ENCODE measurements around the gene PSMG4. TPM values are rescaled to one million over a fixed set of nuclear protein-coding genes. Genes with fewer than 3 reads are reported as not detected.
"Not testable (repeated sequence)": the region's sequence is repeated elsewhere in the genome, so short reads cannot be mapped to it uniquely, and the experiment has no call there.

PSMG4 gene
- total RNA-seq, 1 donor from 2014 or later: 33.5 TPM

DNA sequence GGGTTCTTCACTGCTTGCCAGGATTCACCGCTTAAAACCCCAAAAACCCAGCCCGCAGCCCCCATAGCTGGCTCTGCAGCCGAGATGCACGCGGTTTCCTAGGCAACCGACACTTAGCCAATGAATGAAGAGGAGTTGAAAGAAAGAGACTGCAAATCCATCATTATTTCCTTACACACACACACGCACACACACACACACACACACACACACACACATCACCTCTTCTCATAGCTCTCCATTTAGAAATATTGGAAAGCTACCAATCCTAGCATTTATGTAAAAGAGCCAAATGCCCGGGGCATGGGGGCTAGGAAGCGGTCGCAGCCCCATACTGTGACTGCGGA is 27.9 kb upstream of the PSMG4 start:
- peak; percentile 41 for DNase-seq

GRCh38 chr6:3231247-3232016 is 27.3 kb upstream of the PSMG4 start:
- DNase-seq: peak; percentile 65

DNA sequence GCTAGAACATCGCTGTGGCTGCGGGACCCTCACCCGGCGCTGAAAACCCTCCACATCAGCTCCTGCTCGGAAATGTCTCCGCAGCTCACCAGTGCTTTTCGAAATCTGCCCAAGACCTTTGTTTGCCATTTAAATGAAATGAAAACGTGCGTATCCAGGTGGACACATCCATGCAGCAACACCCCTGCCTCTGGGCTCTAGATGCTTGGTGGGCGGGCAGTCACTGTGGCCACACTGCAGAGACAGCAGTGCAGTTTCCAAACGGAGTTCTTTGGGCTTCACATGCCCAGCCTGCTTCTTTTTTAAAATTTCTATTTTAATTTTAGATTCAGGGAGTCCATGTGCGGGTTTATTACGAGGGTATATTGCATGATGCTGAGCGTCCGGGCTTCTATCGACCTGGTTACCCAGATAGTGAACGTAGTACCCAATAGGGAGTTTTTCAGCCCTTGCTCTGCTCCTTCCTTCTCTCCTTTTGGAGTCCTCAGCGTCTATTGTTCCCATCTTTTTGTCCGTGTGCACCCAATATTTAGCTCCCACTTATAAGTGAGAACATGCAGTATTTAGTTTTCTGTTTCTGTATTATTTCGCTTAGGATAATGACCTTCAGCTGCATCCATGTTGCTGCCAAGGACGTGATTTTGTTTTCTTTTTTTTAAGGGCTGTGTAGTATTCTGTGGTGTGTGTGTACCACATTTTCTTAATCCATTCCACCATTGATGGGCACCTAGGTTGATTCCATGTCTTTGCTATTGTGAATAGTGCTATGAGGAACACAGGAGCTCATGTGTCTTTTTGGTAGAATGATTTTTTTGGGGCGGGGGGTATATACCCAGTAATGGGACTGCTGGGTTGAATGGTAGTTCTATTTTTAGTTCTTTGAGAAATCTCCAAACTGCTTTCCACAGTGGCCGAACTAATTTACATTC is 26.5 kb upstream of the PSMG4 start:
- no peak for DNase-seq

- DNase-seq: no peak
Measured at GRCh38 chr6:3233321-3233720, 25.4 kb upstream of the PSMG4 start.

DNA sequence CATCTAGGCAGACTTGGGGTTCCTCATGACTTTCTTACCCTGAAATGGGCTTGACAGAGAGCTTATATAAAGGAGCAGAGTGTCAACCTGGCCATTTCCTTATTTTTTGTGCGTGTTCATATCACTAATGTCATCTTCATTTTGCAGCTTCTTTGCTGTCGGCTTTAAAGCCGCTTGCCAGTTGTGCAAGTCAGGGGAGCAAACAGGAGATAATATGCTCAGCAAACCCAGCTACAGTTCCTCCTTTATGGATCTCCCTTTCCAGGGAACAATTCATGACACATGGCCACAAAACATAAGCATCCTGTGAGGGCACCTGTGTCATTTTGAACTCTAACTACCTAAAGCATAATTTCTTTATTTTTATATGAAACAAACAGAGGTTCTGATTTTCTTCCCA is 24.8 kb upstream of the PSMG4 start:
- DNase-seq: no peak

GRCh38 chr6:3235486-3235885 is 23.3 kb upstream of the PSMG4 start:
- no peak for DNase-seq

DNA sequence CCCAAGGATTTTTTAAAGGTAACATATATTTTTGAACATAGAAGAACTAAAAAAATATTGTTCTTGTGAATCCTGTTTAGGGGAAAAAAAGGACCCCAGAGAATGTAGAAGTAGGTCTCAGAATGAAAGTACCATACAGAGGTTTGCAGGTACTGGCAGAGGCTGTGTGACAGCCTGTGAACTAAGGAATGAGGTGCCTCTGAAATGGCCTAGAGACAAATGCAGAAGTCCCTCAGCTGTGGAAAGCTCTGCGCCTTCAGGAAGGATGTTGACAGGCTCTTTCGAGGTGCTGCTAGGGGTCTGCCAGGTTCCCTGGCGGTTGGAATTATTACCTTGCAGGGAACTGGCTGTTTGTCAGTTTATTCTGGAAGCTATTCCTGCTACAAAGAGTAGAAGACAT is 22.7 kb upstream of the PSMG4 start:
- no peak for DNase-seq

GRCh38 chr6:3237761-3238662 is 20.7 kb upstream of the PSMG4 start:
- DNase-seq: no peak

- DNase-seq: no peak
Measured at GRCh38 chr6:3239110-3239830, 19.5 kb upstream of the PSMG4 start.

- DNase-seq: no peak
Measured at GRCh38 chr6:3240595-3240994, 18.2 kb upstream of the PSMG4 start.

GRCh38 chr6:3241745-3242144 is 17.0 kb upstream of the PSMG4 start:
- not testable (repeated sequence) for DNase-seq

- DNase-seq: no peak
Measured at GRCh38 chr6:3242768-3243167, 16.0 kb upstream of the PSMG4 start.

DNA sequence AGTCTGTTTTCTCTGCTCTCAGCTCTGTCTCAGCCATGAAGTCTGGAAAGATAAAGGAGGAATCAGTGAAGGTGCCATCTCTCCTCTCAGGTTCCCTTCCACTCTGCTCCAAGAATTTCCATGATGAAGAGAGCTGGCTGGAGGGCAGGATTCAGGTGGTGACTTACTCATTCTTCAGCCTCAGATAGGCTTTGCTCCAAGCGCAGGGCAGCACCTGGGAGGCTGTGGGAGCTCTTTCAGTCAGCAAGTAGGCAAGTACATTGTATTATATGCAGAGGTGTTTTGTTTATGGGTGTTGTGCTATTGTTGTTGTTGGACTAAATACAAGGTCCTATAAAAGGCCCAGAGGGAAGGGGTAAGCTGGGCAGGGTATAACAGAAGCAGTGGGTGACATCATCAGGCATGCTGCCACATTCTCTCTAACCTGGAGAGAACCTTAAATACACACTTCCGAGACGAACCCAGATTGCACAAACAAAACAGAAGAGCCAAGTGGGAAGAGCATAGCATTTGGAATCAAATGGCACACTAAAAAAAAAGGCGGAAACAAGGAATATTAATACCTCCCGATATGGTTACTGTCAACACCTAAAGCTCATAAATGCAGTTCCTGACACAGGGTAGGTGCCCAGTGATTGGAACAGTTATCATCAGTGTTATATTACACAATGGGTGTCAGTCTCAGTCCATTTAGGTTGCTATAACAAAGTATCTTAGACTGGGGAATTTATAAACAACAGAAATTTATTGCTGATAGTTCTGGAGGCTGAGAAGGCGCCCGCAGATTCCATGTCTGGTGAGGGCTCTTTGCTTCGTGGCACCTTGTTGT is 14.5 kb upstream of the PSMG4 start:
- DNase-seq: no peak

DNA sequence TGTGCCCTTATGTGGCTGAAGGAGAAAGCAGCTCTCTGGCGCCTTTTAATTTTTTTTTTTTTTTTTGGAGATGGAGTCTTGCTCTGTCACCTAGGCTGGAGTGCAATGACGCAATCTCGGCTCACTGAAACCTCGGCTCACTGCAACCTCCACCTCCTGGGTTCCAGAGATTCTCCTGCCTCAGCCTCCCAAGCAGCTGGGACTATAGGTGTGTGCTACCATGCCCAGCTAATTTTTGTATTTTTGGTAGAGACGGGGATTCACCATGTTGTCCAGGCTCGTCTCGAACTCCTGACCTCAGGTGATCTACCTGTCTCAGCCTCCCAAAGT is 13.9 kb upstream of the PSMG4 start:
- DNase-seq: not testable (repeated sequence)

DNA sequence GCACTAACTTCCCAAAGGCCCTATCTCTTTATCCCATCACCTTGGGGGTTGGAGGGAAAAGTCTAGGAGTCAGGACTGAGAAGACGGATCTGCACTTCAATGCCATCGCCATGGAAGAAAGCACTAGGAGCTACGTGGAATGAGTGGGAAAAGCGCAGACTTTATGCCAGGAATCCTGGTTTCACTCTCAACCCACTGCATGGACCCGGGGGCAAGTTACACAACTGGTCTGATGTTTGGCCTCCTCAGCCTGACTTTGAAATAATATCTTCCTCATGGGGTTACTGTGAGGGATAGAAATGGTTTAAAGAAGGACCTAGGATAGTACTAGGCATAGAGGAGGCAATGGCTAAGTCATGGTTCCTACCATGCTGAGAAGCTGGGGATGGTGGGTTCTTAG is 13.5 kb upstream of the PSMG4 start:
- no peak for DNase-seq

GRCh38 chr6:3247255-3248146 is 11.2 kb upstream of the PSMG4 start:
- peak; percentile 66 for DNase-seq

DNA sequence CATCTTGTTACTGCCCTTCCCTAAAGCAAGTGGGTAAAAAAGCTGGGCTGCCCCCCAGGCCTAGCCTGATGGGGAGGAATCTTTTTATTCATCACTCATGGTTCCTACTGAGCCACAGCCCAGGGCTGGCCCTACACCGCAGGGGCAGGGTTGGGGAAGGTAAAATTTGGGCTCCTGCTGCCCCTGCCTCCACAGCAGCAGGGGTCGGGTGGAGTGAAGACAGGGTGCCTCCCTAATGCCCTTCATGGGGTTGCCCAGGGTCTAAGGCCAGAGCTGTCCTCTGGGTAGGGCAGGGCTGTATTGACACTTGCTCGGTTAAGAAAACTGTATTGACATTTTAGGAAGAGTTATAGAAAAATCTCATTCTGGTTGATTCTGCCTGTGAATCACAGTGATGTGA is 8.9 kb upstream of the PSMG4 start:
- DNase-seq: no peak

DNA sequence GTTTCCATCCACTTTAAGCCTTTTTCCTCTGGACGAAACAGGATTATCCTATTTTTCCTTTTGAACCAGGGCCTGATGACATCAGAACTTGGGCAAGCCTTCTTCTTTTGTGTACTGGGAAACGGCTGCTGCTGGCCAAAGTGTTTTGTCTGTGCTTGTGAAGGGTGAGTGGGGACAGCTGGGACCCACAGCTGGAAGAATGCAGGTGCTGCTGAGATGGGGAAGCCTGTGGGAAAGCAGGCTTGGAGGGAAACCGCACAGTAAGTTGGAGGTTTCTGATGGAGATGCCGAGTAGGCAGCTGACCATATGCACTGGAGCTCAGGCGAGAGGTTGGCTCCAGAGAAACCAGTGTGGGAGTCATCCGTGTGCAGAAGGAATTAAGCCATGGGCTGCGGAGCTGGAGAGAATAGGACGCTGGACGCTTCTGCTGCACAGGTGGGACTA is 8.5 kb upstream of the PSMG4 start:
- DNase-seq: no peak

DNA sequence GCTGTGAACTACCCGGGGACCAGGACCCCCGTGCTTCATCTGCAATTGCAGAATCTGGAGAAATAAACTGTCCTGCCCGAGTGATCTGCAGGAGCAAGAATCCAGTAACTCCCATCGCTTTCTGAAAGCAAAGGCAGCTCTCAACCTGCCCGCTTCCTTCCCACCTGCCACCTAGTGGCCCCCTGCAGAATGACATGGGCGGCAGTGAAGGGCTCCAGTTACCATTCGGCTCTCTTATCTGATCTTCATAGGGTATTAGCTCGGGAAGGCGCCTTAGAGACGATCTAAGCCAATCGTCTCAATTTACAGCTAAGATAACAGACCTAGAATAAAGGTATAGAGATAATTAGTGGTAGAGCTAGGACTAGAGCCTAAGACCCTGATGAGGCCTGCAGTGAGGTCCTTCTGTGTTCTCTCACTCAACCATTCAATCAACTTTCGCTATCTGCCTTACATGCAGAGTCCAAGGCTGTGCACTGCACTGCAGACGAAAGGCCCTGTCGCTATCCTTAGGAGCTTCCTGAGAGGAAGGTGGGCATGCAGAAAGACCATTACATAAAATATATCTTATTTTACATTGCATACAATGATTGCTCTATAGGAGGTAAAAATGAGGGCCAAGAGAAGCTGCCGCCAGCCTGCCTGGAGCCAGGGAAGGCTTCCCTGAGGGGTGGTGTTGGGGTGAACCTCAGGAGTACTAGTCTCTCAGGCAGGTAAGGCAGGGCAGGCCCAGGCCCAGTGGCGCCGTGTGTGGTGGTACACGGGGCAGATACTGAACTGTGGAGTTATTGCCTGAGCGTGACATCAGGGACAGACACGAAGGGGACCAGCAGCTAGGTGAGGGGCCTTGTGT is 7.1 kb upstream of the PSMG4 start:
- peak; percentile 88 for DNase-seq

Measured in dermis blood vessel endothelial cell (primary cell).